Hematopoietic multipotent progenitor cell treated with erythropoietin and hydrocortisone succinate and interleukin-3 and kit ligand, for 8 days (in vitro differentiated cells): Measurements from ENCODE around the gene EEF2K.
"Not testable (repeated sequence)": the region's sequence is repeated elsewhere in the genome, so short reads cannot be mapped to it uniquely, and the experiment has no call there.

Source experiments
- DNase-seq: peaks from one replicate; pipeline ENCODE4 v3.0.0-alpha.2; 2015

EEF2K gene

GRCh38 chr16:22190081-22190775 is 15.8 kb upstream of the EEF2K start:
- peak; percentile 99 for DNase-seq

GRCh38 chr16:22190776-22191531 is 15.1 kb upstream of the EEF2K start:
- peak; percentile 98 for DNase-seq

- DNase-seq: peak; percentile 77
These were observed 14.4 kb upstream of the EEF2K start for GRCh38 chr16:22191532-22192260.

- peak; percentile 93 for DNase-seq
These were observed 13.6 kb upstream of the EEF2K start for GRCh38 chr16:22192261-22193062.

- DNase-seq: no peak
These were observed 13.0 kb upstream of the EEF2K start for GRCh38 chr16:22193063-22193411.

- DNase-seq: no peak
These were observed 11.2 kb upstream of the EEF2K start for GRCh38 chr16:22194707-22195444.

GRCh38 chr16:22195445-22195694 is 10.7 kb upstream of the EEF2K start:
- DNase-seq: no peak

GRCh38 chr16:22195695-22196558 is 10.2 kb upstream of the EEF2K start:
- DNase-seq: peak; percentile 91

GRCh38 chr16:22196559-22197168 is 9.4 kb upstream of the EEF2K start:
- DNase-seq: not testable (repeated sequence)

GRCh38 chr16:22198547-22199293 is 7.4 kb upstream of the EEF2K start:
- no peak for DNase-seq

- no peak for DNase-seq
These were observed 3.8 kb upstream of the EEF2K start for GRCh38 chr16:22202261-22202637.

GRCh38 chr16:22203091-22203490 is 3.0 kb upstream of the EEF2K start:
- no peak for DNase-seq

- DNase-seq: no peak
These were observed 1.9 kb upstream of the EEF2K start for GRCh38 chr16:22204091-22204655.

- no peak for DNase-seq
These were observed 483 bp upstream of the EEF2K start for GRCh38 chr16:22205577-22206012.

- peak; percentile 91 for DNase-seq
These were observed 1.0 kb downstream of the EEF2K start for GRCh38 chr16:22206842-22207714.

- no peak for DNase-seq
These were observed 1.8 kb downstream of the EEF2K start for GRCh38 chr16:22207715-22208360.

- no peak for DNase-seq
These were observed 4.2 kb downstream of the EEF2K start for GRCh38 chr16:22210285-22210684.

GRCh38 chr16:22210854-22211253 is 4.8 kb downstream of the EEF2K start:
- peak; percentile 36 for DNase-seq
